NB4 (cell line): ENCODE results near the gene BLVRB.
"Not testable (repeated sequence)": the region's sequence is repeated elsewhere in the genome, so short reads cannot be mapped to it uniquely, and the experiment has no call there.

ENCODE experiments used
- DNase-seq: peaks from one replicate; pipeline ENCODE4 v3.0.0; 2010; ENCODE audit warnings: low read depth
- H3K4me3 ChIP-seq: one replicate; pipeline ENCODE4 v1.5.1; 2011; ENCODE audit warnings: mild to moderate bottlenecking, low read depth, low read length, moderate library complexity
- MYC ChIP-seq: IDR thresholded peaks from 2 replicates; pipeline ENCODE4 v1.6.1; 2011; ENCODE audit warnings: low read depth, low read length
- POLR2A ChIP-seq: IDR thresholded peaks from 2 replicates; pipeline ENCODE4 v1.6.1; 2011; ENCODE audit warnings: mild to moderate bottlenecking; ENCODE audit not compliant: insufficient read length; ENCODE audit errors: extremely low read depth
- TF ChIP-seq, protein P1 (sequence below): IDR thresholded peaks from one replicate; pipeline ENCODE4 v1.5.1; 2012; ENCODE audit warnings: low read depth, low read length
- TF ChIP-seq, protein P2 (sequence below): IDR thresholded peaks from 2 replicates; pipeline ENCODE4 v1.6.1; 2011; ENCODE audit warnings: low read depth, low read length

Gene BLVRB

DNA sequence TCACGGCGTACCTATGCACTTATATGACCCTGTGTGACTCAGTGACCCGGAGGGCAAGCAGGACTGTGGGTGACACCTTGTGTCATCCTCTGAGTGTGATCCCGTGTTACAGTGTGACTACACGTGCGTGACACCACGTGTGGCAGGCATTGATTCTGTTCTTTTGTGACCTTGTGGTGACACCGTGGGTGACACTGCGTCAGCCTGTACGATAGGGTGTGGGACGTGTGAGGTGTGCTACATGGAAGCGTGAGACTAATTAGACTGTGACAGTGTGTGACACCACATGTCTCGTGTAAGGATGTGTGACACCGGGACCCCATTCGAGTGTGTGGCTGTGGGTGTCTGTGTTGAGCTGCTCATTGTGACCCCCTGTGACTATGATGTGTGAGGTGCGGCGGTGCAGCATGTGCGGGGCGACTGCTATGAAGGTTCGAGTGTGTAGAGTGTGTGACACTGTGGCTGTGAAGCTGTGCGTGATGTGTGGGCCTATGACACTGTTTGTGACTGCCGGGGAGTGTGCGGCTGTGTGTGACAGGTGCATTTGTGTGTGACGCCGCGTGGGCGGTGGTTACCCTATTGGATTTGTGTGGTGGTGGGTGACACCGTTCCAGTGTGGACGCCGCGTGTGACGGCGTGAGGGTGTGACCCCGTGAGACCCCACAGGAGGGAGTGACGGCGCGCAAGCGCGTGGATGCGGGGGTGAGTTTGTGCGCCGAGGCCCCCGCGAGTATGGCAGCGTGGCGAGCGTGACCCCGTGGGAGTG is 857 bp upstream of the BLVRB start:
- DNase-seq: no peak
- TF ChIP-seq MYC (0 out of 2 replicates have a peak, but pooled peaks have one; percentile 4), POLR2A (no peak)
- TF ChIP-seq, protein P1, sequence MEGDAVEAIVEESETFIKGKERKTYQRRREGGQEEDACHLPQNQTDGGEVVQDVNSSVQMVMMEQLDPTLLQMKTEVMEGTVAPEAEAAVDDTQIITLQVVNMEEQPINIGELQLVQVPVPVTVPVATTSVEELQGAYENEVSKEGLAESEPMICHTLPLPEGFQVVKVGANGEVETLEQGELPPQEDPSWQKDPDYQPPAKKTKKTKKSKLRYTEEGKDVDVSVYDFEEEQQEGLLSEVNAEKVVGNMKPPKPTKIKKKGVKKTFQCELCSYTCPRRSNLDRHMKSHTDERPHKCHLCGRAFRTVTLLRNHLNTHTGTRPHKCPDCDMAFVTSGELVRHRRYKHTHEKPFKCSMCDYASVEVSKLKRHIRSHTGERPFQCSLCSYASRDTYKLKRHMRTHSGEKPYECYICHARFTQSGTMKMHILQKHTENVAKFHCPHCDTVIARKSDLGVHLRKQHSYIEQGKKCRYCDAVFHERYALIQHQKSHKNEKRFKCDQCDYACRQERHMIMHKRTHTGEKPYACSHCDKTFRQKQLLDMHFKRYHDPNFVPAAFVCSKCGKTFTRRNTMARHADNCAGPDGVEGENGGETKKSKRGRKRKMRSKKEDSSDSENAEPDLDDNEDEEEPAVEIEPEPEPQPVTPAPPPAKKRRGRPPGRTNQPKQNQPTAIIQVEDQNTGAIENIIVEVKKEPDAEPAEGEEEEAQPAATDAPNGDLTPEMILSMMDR: no peak
- TF ChIP-seq, protein P2, sequence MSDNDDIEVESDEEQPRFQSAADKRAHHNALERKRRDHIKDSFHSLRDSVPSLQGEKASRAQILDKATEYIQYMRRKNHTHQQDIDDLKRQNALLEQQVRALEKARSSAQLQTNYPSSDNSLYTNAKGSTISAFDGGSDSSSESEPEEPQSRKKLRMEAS: peak; percentile 71
- H3K4me3 ChIP-seq: peak overlapping the region; percentile 42

DNA sequence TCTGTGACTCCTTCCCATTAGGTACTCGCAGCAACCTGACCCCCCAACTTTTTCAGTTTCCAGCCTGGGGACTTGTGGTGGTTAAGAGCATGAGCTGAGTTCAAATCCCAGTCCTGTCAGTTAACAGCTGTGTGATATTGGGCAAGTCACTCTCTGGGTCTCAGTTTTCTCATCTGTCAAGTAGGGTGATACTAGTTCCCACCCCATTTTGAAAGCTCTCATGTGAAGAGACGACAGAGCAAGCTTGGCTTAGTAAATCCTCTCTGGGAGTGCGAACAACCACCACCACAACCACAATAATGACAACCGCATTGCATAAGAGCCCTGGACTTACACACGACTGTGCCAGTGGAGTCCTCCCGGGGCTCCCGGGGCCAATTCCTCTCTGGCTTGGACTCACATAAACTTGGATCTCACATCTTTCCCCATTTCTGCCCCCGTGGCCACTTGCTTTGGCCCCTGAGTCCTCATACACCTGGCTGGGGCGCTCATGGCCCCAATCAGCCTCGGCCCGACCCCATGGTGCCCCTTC is 454 bp downstream of the BLVRB start:
- H3K4me3 ChIP-seq: peak overlapping the region; percentile 59
- TF ChIP-seq MYC: no peak
- TF ChIP-seq, protein P1: no peak
- TF ChIP-seq, protein P2: no peak
- TF ChIP-seq POLR2A: no peak
- DNase-seq: peak; percentile 90

DNA sequence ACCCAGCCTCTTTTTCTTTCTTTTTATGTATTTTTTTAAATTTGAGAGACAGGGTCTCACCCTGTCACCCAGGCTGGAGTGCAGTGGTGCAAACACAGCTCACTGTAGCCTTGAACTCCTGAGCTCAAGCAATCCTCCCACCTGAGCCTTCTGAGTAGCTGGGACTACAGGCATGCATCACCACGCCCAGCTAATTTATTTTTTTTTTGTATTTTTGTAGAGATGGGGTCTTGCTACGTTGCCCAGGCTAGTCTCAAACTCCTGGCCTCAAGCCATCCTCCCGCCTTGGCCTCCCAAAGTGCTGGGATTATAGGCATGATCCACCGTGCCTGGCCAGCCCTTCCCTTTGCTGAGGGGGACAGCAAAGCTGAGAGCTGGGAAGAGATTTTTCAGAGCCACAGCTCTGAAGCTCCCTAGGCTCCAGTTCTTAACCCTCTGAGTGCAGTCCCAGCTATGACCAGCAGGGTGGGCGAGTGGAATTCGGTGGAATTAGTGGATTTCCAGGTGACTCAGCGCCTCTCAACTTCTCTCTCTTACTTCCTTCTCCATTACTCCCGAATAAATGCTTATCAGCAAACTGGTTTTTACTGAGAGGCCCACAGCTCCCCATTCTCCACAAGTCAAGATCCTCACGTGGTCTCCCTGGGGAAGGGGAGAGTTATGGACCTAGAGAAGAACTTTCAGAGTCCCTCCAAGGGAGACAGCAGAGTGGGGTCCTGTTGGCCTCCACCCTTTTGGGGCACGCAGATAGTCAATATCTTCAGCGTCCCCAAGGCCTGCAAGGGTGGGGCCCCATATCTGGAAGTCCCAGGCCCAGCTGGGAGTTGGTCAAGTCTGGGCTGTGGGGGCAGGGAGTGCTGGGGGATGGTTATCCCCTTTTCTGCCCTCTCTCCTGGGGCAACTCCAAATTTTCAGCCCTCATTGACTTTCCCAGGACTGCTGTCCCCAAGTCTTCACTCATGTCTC is 1.2 kb downstream of the BLVRB start:
- peak; percentile 68 for DNase-seq
- H3K4me3 ChIP-seq: peak overlapping the region; percentile 59
- TF ChIP-seq, protein P2: no peak
- TF ChIP-seq POLR2A (no peak), MYC (no peak)
- TF ChIP-seq, protein P1: peak; percentile 56

DNA sequence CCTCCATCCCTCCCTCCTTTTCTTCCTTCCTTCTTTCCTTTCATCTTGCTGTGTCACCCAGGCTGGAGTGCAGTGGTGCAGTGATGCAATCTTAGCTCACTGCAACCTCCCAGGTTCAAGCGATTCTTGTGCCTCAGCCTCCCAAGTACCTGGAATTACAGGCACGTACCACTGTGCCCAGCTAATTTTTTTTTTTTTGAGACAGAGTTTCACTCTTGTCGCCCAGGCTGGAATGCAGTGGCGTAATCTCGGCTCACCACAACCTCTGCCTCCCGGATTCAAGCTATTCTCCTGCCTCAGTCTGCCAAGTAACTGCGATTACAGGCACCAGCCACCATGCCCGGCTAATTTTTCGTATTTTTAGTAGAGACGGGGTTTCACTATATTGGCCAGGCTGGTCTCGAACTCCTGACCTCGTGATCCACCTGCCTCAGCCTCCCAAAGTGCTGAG is 1.9 kb downstream of the BLVRB start:
- not testable (repeated sequence) for H3K4me3 ChIP-seq
- peak; percentile 16 for DNase-seq

DNA sequence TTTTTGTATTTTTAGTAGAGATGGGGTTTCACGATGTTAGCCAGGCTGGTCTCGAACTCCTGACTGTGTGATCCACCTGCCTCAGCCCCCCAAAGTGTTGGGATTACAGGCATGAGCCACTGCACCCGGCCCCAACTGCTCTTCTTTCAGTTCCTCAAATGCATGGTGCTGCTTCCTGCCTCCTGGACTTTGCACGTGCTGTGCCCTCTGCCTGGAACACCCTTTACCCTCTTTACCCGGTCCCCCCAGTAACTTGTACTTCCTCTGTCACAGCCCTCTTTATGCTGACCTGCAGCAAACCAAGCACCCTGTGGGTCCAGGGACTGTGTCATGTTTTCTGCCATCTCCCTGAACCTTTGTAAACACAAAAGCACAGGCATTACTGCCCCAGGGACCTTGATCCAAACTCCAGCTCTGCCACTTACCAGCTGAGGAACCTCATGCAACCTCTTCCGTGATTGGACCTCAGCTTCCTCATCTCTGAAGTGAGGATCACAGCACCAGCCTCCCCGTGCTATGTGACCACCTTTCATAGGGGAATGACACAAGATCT is 3.8 kb downstream of the BLVRB start:
- peak; percentile 67 for DNase-seq
- TF ChIP-seq POLR2A: no peak
- TF ChIP-seq, protein P2: 0 out of 2 replicates have a peak, but pooled peaks have one; percentile 25
- no peak overlapping the region for H3K4me3 ChIP-seq

DNA sequence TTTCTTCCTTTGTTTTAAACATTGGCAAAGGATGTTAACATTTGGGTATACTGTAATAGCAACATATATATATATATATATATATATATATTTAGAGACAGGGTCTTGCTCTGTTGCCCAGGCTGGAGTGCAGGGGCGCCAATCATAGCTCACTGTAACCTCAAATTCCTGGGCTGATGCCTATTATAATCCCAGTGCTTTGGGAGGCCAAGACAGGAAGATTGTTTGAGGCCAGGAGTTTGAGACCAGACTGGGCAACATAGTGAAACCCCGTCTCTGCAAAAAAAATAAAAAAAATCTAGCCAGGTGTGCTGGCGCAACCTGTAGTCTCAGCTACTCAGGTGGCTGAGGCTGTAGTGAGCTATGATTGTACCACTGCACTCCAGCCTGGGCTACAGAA is 5.4 kb downstream of the BLVRB start:
- DNase-seq: no peak
- H3K4me3 ChIP-seq: no peak overlapping the region
- no peak for TF ChIP-seq POLR2A
- no peak for TF ChIP-seq MYC
- TF ChIP-seq, protein P1: no peak
